Dermis microvascular lymphatic vessel endothelial cell (primary cell): ENCODE results near the gene SEC16A. TPM values are rescaled to one million over a fixed set of nuclear protein-coding genes. Genes with fewer than 3 reads are reported as not detected.

ENCODE experiments used
- DNase-seq, 2 donors: peaks; one replicate each; pipeline versions ENCODE4 v3.0.0 to v3.0.0-alpha.2; 2010; ENCODE audit warnings: low read depth in 2 of 2
- total RNA-seq: library from RNA; depleted of rRNA; stranded (reverse); fragments of >200 nt; gene quantifications from 2 replicates; pipeline ENCODE4 v1.2.1, GENCODE V29; 2014

The SEC16A gene
- total RNA-seq, 1 donor from 2014 or later = 12.1 TPM

GRCh38 chr9:136466155-136466541 lies 16.7 kb downstream of the SEC16A start:
- DNase-seq = no peak

- no peak for DNase-seq
These were observed 17.2 kb downstream of the SEC16A start for GRCh38 chr9:136465500-136466154.

- no peak for DNase-seq
These were observed 18.6 kb downstream of the SEC16A start for GRCh38 chr9:136464241-136464640.

- no peak for DNase-seq
These were observed 19.3 kb downstream of the SEC16A start for GRCh38 chr9:136463578-136463977.

GRCh38 chr9:136462664-136463063 lies 20.2 kb downstream of the SEC16A start:
- no peak for DNase-seq

- no peak for DNase-seq
These were observed 22.0 kb downstream of the SEC16A start for GRCh38 chr9:136460772-136461325.

GRCh38 chr9:136459425-136459824 lies 23.4 kb downstream of the SEC16A start:
- no peak for DNase-seq

- DNase-seq = no peak
These were observed 25.5 kb downstream of the SEC16A start for GRCh38 chr9:136457326-136457725.

GRCh38 chr9:136456258-136456657 lies 26.6 kb downstream of the SEC16A start:
- no peak for DNase-seq

GRCh38 chr9:136455043-136456002 lies 27.5 kb downstream of the SEC16A start:
- no peak for DNase-seq

- DNase-seq = no peak
These were observed 28.6 kb downstream of the SEC16A start for GRCh38 chr9:136454026-136454796.

GRCh38 chr9:136453326-136453725 lies 29.5 kb downstream of the SEC16A start:
- DNase-seq = no peak

GRCh38 chr9:136451221-136451877 lies 31.5 kb downstream of the SEC16A start:
- no peak for DNase-seq

GRCh38 chr9:136448655-136449054 lies 34.2 kb downstream of the SEC16A start:
- no peak for DNase-seq

GRCh38 chr9:136447173-136447778 lies 35.6 kb downstream of the SEC16A start:
- DNase-seq = no peak

GRCh38 chr9:136445799-136446198 lies 37.0 kb downstream of the SEC16A start:
- DNase-seq = no peak

GRCh38 chr9:136444102-136444501 lies 38.7 kb downstream of the SEC16A start:
- no peak for DNase-seq

GRCh38 chr9:136443687-136444086 lies 39.2 kb downstream of the SEC16A start:
- no peak for DNase-seq

- no peak for DNase-seq
These were observed 39.8 kb downstream of the SEC16A start for GRCh38 chr9:136443087-136443486.

- DNase-seq = no peak
These were observed 40.6 kb downstream of the SEC16A start for GRCh38 chr9:136442265-136442664.
